Trophoblast cell (in vitro differentiated cells and primary cell): ENCODE measurements around the gene IL13RA1.
"Not testable (repeated sequence)": the region's sequence is repeated elsewhere in the genome, so short reads cannot be mapped to it uniquely, and the experiment has no call there.

Source experiments
- DNase-seq, 2 donors: peaks; one replicate each; pipeline ENCODE4 v3.0.0-alpha.2; 2016
- H2AFZ ChIP-seq: 2 replicates; pipeline ENCODE4 v1.6.1; 2013; ENCODE audit warnings: low read length, moderate library complexity, mild to moderate bottlenecking; ENCODE audit not compliant: insufficient read depth, poor library complexity
- H2AK5ac ChIP-seq: 2 replicates; pipeline ENCODE4 v1.6.1; 2013; ENCODE audit warnings: mild to moderate bottlenecking, low read length
- H2BK120ac ChIP-seq: 2 replicates; pipeline ENCODE4 v1.6.1; 2013; ENCODE audit warnings: low read length, mild to moderate bottlenecking, moderate library complexity; ENCODE audit not compliant: insufficient read depth, poor library complexity
- H2BK12ac ChIP-seq: 2 replicates; pipeline ENCODE4 v1.6.1; 2013; ENCODE audit warnings: mild to moderate bottlenecking, low read length, moderate library complexity
- H2BK5ac ChIP-seq: 2 replicates; pipeline ENCODE4 v1.6.1; 2013; ENCODE audit warnings: low read length, low read depth, moderate library complexity, mild to moderate bottlenecking; ENCODE audit not compliant: poor library complexity
- H3K14ac ChIP-seq: 2 replicates; pipeline ENCODE4 v1.6.1; 2013; ENCODE audit warnings: mild to moderate bottlenecking, low read length
- H3K18ac ChIP-seq: 2 replicates; pipeline ENCODE4 v1.6.1; 2013; ENCODE audit warnings: mild to moderate bottlenecking, low read length
- H3K23ac ChIP-seq: 2 replicates; pipeline ENCODE4 v1.6.1; 2013; ENCODE audit warnings: low read length
- H3K27ac ChIP-seq: 2 replicates; pipeline ENCODE4 v1.5.1; 2013; ENCODE audit warnings: low read depth, mild to moderate bottlenecking, inconsistent platforms, low read length, moderate library complexity
- H3K27me3 ChIP-seq: 2 replicates; pipeline ENCODE4 v1.6.1; 2013; ENCODE audit warnings: inconsistent platforms, mild to moderate bottlenecking, low read length, moderate library complexity; ENCODE audit not compliant: insufficient read depth
- H3K36me3 ChIP-seq, 2 experiments: 1 replicate in 1 of 2; 2 replicates in 1 of 2; pipeline ENCODE4 v1.6.1; 2013; ENCODE audit warnings: low read length in 2 of 2, mild to moderate bottlenecking in 2 of 2, moderate library complexity in 1 of 2; ENCODE audit not compliant: insufficient read depth in 2 of 2, control insufficient read depth in 1 of 2
- H3K4ac ChIP-seq: 2 replicates; pipeline ENCODE4 v1.6.1; 2013; ENCODE audit warnings: low read depth, mild to moderate bottlenecking, low read length, moderate library complexity
- H3K4me1 ChIP-seq, 2 experiments: 1 replicate in 1 of 2; 2 replicates in 1 of 2; pipeline ENCODE4 v1.6.1; 2013; ENCODE audit warnings: low read length in 2 of 2, mild to moderate bottlenecking in 2 of 2, moderate library complexity in 1 of 2; ENCODE audit not compliant: insufficient read depth in 2 of 2, control insufficient read depth in 1 of 2
- H3K4me2 ChIP-seq: 2 replicates; pipeline ENCODE4 v1.6.1; 2013; ENCODE audit warnings: inconsistent platforms, mild to moderate bottlenecking, low read length, moderate library complexity
- H3K4me3 ChIP-seq: 2 replicates; pipeline ENCODE4 v1.5.1; 2013; ENCODE audit warnings: mild to moderate bottlenecking, low read depth, low read length, inconsistent platforms
- H3K79me1 ChIP-seq: one replicate; pipeline ENCODE4 v1.6.1; 2013; ENCODE audit warnings: low read length
- H3K79me2 ChIP-seq: 2 replicates; pipeline ENCODE4 v1.6.1; 2013; ENCODE audit warnings: low read length, mild to moderate bottlenecking; ENCODE audit not compliant: control insufficient read depth, insufficient read depth, poor library complexity
- H3K9ac ChIP-seq: 2 replicates; pipeline ENCODE4 v1.6.1; 2013; ENCODE audit warnings: mild to moderate bottlenecking, low read length
- H3K9me3 ChIP-seq: 2 replicates; pipeline ENCODE4 v1.6.1; 2013; ENCODE audit warnings: low read depth, mild to moderate bottlenecking, control low read depth, inconsistent platforms, low read length; ENCODE audit not compliant: insufficient read depth
- H4K12ac ChIP-seq: 2 replicates; pipeline ENCODE4 v1.6.1; 2013; ENCODE audit warnings: low read depth, mild to moderate bottlenecking, low read length, moderate library complexity
- H4K8ac ChIP-seq: 2 replicates; pipeline ENCODE4 v1.6.1; 2013; ENCODE audit warnings: low read depth, mild to moderate bottlenecking, low read length, moderate library complexity
- H4K91ac ChIP-seq: one replicate; pipeline ENCODE4 v1.6.1; 2013; ENCODE audit warnings: low read depth, mild to moderate bottlenecking, low read length, moderate library complexity
- WGBS: extraction: QIAGEN DNeasy Blood & Tissue Kit; methylation state at CpG from one replicate; pipeline ENCODE4 v1.1.7; 2013; ENCODE audit warnings: missing lambda C conversion rate; ENCODE audit not compliant: insufficient read length, insufficient coverage; ENCODE audit errors: extremely low coverage; 5-methylcytosine and 5-hydroxymethylcytosine counted together

IL13RA1 gene

GRCh38 chrX:118716833-118717232 lies 10.6 kb upstream of the IL13RA1 start:
- not testable (repeated sequence) for H3K27ac ChIP-seq, H3K79me2 ChIP-seq, H3K4me3 ChIP-seq, H3K79me1 ChIP-seq, H3K4me2 ChIP-seq, H4K91ac ChIP-seq, H3K14ac ChIP-seq, H2AFZ ChIP-seq, H4K12ac ChIP-seq, H3K23ac ChIP-seq, H3K9ac ChIP-seq, H3K36me3 ChIP-seq, H3K18ac ChIP-seq, H3K4ac ChIP-seq, H3K9me3 ChIP-seq, H3K27me3 ChIP-seq, H2BK120ac ChIP-seq, H2AK5ac ChIP-seq, H4K8ac ChIP-seq, H2BK5ac ChIP-seq, H3K4me1 ChIP-seq, H2BK12ac ChIP-seq, DNase-seq
- WGBS = no CpG with 5 or more reads among the region's 28 CpGs

- H3K4me1 ChIP-seq = no peaks in the 10 kb centered on the region
- no peak overlapping the region for H3K14ac ChIP-seq
- no CpG with 5 or more reads among the region's 13 CpGs for WGBS
- no peaks in the 10 kb centered on the region for H3K79me2 ChIP-seq
- no peak overlapping the region for H4K12ac ChIP-seq
- no peak overlapping the region for H2AFZ ChIP-seq
- no peak overlapping the region for H3K4me3 ChIP-seq
- no peaks in the 10 kb centered on the region for H3K9me3 ChIP-seq
- H3K79me1 ChIP-seq = no peaks in the 10 kb centered on the region
- no peaks in the 10 kb centered on the region for H3K27me3 ChIP-seq
- H2BK12ac ChIP-seq = no peak overlapping the region
- no peak overlapping the region for H3K9ac ChIP-seq
- H3K4ac ChIP-seq = no peak overlapping the region
- H2AK5ac ChIP-seq = no peak overlapping the region
- H3K18ac ChIP-seq = no peak overlapping the region
- H3K36me3 ChIP-seq = no peaks in the 10 kb centered on the region
- peak in 1 of 2 donors; percentile 23 for DNase-seq
- H2BK120ac ChIP-seq = no peak overlapping the region
- H3K23ac ChIP-seq = no peak overlapping the region
- H4K8ac ChIP-seq = no peak overlapping the region
- no peak overlapping the region for H3K4me2 ChIP-seq
- H3K27ac ChIP-seq = no peak overlapping the region
- no peak overlapping the region for H2BK5ac ChIP-seq
- H4K91ac ChIP-seq = no peak overlapping the region
Observed at GRCh38 chrX:118717678-118718391, 9.6 kb upstream of the IL13RA1 start.

- H3K4ac ChIP-seq = no peak overlapping the region
- H4K91ac ChIP-seq = no peak overlapping the region
- H3K4me3 ChIP-seq = no peak overlapping the region
- H2AFZ ChIP-seq = no peak overlapping the region
- WGBS = no CpG with 5 or more reads among the region's 2 CpGs
- H3K4me1 ChIP-seq = no peaks in the 10 kb centered on the region
- H3K18ac ChIP-seq = no peak overlapping the region
- DNase-seq = no peak
- no peaks in the 10 kb centered on the region for H3K79me2 ChIP-seq
- no peak overlapping the region for H4K12ac ChIP-seq
- no peak overlapping the region for H3K23ac ChIP-seq
- H3K27ac ChIP-seq = no peak overlapping the region
- no peaks in the 10 kb centered on the region for H3K36me3 ChIP-seq
- H2BK12ac ChIP-seq = no peak overlapping the region
- H3K9ac ChIP-seq = no peak overlapping the region
- H2BK120ac ChIP-seq = no peak overlapping the region
- H2BK5ac ChIP-seq = no peak overlapping the region
- no peaks in the 10 kb centered on the region for H3K9me3 ChIP-seq
- no peak overlapping the region for H3K14ac ChIP-seq
- H4K8ac ChIP-seq = no peak overlapping the region
- H2AK5ac ChIP-seq = no peak overlapping the region
- H3K27me3 ChIP-seq = no peaks in the 10 kb centered on the region
- H3K79me1 ChIP-seq = no peaks in the 10 kb centered on the region
- H3K4me2 ChIP-seq = no peak overlapping the region
Observed at GRCh38 chrX:118718737-118719136, 8.7 kb upstream of the IL13RA1 start.

GRCh38 chrX:118720058-118720707 lies 7.2 kb upstream of the IL13RA1 start:
- Histone ChIP-seq H2BK120ac (no peak overlapping the region), H3K14ac (no peak overlapping the region), H3K27ac (no peak overlapping the region), H3K4ac (no peak overlapping the region), H3K9me3 (no peaks in the 10 kb centered on the region), H4K91ac (no peak overlapping the region), H2AK5ac (no peak overlapping the region), H3K36me3 (no peaks in the 10 kb centered on the region), H4K8ac (no peak overlapping the region), H2BK12ac (no peak overlapping the region), H3K27me3 (no peaks in the 10 kb centered on the region), H3K79me2 (no peaks in the 10 kb centered on the region), H2AFZ (no peak overlapping the region), H3K18ac (no peak overlapping the region), H3K9ac (no peak overlapping the region), H3K4me1 (no peaks in the 10 kb centered on the region), H3K4me3 (no peak overlapping the region), H4K12ac (no peak overlapping the region), H3K79me1 (no peaks in the 10 kb centered on the region), H3K4me2 (no peak overlapping the region), H2BK5ac (no peak overlapping the region), H3K23ac (no peak overlapping the region)
- no peak for DNase-seq
- WGBS = no CpG with 5 or more reads among the region's 3 CpGs
